ENCODE measurements around the gene MSANTD4. TPM values are rescaled to one million over a fixed set of nuclear protein-coding genes. Genes with fewer than 3 reads are reported as not detected.
"Not testable (repeated sequence)": the region's sequence is repeated elsewhere in the genome, so short reads cannot be mapped to it uniquely, and the experiment has no call there.

Gene MSANTD4
- total RNA-seq, 1 donor from 2014 or later = 24.4 TPM

DNA sequence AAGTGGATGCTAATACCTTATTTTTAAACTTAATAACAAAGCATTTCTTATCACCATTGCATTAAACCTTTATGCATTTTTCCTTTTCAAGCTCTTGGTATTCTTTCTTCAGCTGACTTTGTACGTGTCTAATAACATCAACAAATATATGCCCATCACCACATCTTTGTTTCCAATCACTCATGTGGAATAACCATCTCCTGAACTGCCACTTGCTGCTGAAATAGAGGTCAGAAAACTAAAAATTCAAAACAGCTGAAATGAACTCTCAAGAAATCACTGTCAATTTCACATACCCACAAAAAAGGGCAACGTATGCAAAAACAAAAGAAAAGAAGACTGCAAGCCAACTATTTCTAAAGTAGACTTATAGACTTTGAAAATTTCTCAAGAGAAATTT lies 7.4 kb downstream of the MSANTD4 start:
- H3K4me3 ChIP-seq (ENCODE audit: low read depth, low read length) = no peak overlapping the region
- no peak for DNase-seq (ENCODE audit: low read depth)
- TF ChIP-seq, protein P1, sequence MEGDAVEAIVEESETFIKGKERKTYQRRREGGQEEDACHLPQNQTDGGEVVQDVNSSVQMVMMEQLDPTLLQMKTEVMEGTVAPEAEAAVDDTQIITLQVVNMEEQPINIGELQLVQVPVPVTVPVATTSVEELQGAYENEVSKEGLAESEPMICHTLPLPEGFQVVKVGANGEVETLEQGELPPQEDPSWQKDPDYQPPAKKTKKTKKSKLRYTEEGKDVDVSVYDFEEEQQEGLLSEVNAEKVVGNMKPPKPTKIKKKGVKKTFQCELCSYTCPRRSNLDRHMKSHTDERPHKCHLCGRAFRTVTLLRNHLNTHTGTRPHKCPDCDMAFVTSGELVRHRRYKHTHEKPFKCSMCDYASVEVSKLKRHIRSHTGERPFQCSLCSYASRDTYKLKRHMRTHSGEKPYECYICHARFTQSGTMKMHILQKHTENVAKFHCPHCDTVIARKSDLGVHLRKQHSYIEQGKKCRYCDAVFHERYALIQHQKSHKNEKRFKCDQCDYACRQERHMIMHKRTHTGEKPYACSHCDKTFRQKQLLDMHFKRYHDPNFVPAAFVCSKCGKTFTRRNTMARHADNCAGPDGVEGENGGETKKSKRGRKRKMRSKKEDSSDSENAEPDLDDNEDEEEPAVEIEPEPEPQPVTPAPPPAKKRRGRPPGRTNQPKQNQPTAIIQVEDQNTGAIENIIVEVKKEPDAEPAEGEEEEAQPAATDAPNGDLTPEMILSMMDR (conservative IDR thresholded peaks at IDR 0.05; ENCODE audit: low read depth, low read length) = no peak

DNA sequence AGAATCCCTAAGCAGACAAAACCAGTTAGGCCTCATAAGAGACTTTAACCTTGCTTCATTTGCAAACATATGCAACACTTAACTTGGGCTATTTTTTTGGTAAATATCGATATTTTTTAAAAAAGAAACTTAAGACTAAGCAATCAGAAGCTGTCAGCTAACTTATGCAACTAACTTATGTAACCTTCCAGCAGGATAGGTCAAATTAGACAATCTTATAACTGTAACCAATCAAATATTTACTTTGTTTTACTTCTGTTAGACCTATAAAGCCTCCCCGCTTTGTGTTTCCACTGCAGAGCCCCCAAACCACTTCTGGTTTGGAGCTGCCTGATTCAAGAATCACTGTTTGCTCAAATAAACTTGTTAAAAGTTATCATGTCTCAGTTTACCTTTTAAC lies 8.0 kb downstream of the MSANTD4 start:
- H3K4me3 ChIP-seq (ENCODE audit: low read depth, low read length) = no peak overlapping the region
- no peak for DNase-seq (ENCODE audit: low read depth)

DNA sequence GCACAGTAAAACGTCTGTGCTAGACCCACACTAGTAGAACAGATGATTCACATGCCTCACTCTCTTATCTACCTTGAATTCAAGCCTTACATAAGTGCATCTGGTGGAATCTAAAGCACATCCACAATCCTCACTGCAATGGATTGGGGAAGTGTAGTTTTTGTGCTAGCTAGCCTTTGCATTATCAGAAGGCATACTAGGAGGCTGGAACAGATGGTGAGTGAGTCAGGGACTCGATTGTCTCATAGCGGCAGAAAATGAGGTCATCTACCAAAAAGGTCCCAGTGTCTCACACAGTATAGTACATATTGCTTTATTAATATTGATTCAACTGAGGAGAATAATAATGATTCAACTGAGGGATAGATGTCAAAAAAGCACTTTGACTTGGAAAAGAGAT lies 9.3 kb downstream of the MSANTD4 start:
- TF ChIP-seq, protein P1 (conservative IDR thresholded peaks at IDR 0.05; ENCODE audit: low read depth, low read length) = no peak
- H3K4me3 ChIP-seq (ENCODE audit: low read depth, low read length) = no peak overlapping the region
- no peak for DNase-seq (ENCODE audit: low read depth)

More for the DNA sequence above, 8.0 kb downstream of the MSANTD4 start:
- TF ChIP-seq, protein P1 (conservative IDR thresholded peaks at IDR 0.05; ENCODE audit: low read depth, low read length) = no peak

DNA sequence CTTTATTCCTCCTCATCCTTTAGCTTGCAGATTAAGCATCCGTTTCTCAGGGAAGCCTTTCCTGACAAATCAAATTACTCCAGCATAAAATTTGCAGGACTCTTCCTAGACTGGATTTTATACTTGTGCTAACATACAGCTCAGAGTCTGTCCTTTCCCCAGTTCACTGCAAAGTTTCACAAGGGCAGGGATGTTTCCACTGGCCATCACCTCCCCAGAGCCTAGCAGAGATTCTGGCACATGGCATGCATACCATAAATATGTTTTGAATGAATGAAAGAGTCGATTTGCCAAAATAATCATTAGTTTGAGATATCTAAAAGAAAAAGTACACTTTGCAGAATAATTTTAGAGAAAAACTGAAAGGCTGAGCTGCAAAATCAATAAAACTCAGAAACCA lies 10.6 kb downstream of the MSANTD4 start:
- no peak for DNase-seq (ENCODE audit: low read depth)
- H3K4me3 ChIP-seq (ENCODE audit: low read depth, low read length) = no peak overlapping the region
- TF ChIP-seq, protein P1 (conservative IDR thresholded peaks at IDR 0.05; ENCODE audit: low read depth, low read length) = no peak

DNA sequence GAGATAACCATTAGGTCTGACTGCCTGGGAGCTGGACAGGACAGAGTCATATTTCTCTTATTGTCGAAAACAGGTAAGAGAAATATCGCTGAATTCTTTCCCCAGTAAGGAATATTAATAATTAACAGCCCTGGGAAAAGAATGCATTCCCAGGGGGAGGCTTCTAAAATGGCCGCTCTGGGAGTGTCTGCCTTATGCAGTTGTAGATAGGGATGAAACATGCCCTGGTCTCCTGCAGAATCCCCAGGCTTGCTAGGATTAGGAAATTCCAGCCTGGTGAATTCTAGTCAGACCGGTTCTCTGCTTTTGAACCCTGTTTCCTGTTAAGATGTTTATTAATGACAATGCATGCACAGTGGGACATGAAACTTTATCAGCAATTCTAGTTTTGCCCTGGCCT lies 18.9 kb downstream of the MSANTD4 start:
- not testable (repeated sequence) for H3K4me3 ChIP-seq (ENCODE audit: low read depth, low read length); DNase-seq (ENCODE audit: low read depth)

DNA sequence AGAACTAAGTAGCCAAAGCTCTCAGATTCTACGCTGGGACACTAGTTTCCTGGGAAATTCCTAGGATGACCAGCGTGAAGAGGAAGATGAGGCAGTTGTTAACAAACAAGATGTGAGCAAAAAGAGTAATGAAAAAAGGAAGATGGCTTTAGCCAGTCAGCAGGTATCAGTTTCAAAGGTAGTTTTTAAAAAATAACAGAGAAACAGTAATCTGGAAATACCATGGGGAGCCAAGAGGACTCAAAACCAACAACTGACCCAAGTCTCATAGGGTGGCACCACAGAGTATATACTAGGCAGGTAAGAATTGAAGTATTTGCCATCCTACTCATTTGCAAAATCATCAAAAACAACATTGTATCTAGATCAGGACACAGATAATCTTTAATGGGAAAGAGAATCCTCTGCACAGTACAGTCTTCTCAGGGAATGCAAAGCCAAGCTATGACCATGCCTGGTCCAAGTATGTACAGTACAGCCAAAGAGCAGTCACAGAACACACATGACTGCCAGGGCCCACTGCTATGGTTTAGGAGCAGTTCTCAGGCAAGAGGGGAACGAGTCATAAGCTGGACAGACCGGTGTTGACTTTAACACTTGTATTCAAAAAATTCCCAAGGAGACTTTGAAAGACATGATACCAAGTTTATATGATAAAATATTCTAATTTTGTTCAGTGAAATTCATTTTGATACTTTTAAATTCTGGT lies 20.6 kb downstream of the MSANTD4 start:
- no peak overlapping the region for H3K4me3 ChIP-seq (ENCODE audit: low read depth, low read length)
- TF ChIP-seq, protein P1 (conservative IDR thresholded peaks at IDR 0.05; ENCODE audit: low read depth, low read length) = no peak
- DNase-seq (ENCODE audit: low read depth) = no peak

DNA sequence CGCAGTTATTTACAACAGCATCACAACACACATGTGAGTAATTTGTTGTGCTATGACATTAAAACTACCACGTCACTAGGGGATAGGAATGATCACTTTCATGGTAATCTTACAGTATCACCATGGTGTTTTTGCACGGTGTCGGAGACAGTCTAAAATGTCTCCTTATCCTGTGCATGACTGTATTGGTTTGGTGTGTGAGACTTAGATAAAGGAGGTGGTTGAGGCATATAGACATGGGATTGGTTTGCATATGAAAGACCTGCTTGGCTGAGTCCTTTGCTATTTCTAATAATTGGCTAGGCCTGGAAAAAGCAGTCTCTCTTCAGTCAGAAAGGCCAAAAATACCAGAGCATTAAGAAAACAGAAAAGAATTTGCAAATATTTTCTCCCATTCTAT lies 30.2 kb downstream of the MSANTD4 start:
- TF ChIP-seq, protein P1 (conservative IDR thresholded peaks at IDR 0.05; ENCODE audit: low read depth, low read length) = no peak
- no peak overlapping the region for H3K4me3 ChIP-seq (ENCODE audit: low read depth, low read length)
- no peak for DNase-seq (ENCODE audit: low read depth)

Measured in epithelial cell of proximal tubule (primary cell).